ENCODE results near the gene YKT6. TPM values are rescaled to one million over a fixed set of nuclear protein-coding genes. Genes with fewer than 3 reads are reported as not detected.

Gene YKT6
- total RNA-seq, 1 donor from 2014 or later: 82.4 TPM

DNA sequence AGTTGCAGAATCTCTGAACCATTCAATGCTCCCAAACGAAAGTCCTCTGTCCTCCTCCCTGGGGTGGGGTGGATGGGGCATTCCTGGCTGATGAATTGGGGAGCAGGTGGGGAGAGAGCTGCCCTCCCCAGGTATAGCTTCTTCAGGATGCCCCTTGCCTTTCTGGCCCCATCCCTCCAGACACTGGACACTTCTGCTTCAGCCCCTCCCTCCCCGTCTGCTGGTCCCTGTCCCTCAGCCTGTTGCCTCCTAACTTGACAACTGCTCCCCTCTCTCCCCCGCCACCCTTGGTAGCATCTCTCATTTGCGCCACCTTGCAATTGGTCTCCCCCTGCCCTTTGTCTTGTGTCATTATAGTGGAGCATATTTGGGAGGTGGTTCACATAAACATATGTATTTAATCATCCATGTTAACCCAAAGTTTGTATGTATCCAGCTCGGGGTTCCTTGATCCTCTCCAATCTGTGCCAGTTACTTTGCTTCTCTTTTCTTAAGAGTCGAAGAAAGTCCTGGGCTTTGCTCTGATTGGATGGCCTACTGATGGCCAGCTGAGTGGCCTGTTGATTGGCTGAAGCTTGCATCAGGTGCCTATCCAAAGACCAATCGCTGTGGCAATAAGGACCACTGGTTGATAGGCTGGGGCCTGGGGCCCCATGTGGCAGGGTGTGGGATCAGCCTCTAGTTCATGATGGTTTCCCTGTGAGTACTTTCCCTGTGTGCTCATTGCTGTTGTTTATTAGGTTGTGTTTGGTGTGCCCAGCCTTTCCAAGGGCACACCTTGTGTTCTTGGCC, 7.6 kb upstream of the YKT6 start:
- Mint-ChIP-seq H3K4me1 (ENCODE audit: unreplicated experiment) (no peaks in the 10 kb centered on the region), H3K36me3 (no peaks in the 10 kb centered on the region), H3K9me3 (no peaks in the 10 kb centered on the region), H3K27ac (no peak overlapping the region), H3K27me3 (peaks cover 16% of the 10 kb centered on the region), H3K4me3 (no peak overlapping the region)
- DNase-seq (ENCODE audit: extremely low spot score, unreplicated experiment): no peak
- TF ChIP-seq, protein P1, sequence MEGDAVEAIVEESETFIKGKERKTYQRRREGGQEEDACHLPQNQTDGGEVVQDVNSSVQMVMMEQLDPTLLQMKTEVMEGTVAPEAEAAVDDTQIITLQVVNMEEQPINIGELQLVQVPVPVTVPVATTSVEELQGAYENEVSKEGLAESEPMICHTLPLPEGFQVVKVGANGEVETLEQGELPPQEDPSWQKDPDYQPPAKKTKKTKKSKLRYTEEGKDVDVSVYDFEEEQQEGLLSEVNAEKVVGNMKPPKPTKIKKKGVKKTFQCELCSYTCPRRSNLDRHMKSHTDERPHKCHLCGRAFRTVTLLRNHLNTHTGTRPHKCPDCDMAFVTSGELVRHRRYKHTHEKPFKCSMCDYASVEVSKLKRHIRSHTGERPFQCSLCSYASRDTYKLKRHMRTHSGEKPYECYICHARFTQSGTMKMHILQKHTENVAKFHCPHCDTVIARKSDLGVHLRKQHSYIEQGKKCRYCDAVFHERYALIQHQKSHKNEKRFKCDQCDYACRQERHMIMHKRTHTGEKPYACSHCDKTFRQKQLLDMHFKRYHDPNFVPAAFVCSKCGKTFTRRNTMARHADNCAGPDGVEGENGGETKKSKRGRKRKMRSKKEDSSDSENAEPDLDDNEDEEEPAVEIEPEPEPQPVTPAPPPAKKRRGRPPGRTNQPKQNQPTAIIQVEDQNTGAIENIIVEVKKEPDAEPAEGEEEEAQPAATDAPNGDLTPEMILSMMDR (conservative IDR thresholded peaks at IDR 0.05): no peak

GRCh38 chr7:44194069-44194468, 6.7 kb upstream of the YKT6 start:
- Mint-ChIP-seq H3K4me3 (no peak overlapping the region), H3K27ac (no peak overlapping the region), H3K36me3 (no peaks in the 10 kb centered on the region), H3K27me3 (peaks cover 16% of the 10 kb centered on the region), H3K9me3 (no peaks in the 10 kb centered on the region), H3K4me1 (ENCODE audit: unreplicated experiment) (no peaks in the 10 kb centered on the region)
- TF ChIP-seq, protein P1 (conservative IDR thresholded peaks at IDR 0.05): no peak
- no peak for DNase-seq (ENCODE audit: extremely low spot score, unreplicated experiment)

DNA sequence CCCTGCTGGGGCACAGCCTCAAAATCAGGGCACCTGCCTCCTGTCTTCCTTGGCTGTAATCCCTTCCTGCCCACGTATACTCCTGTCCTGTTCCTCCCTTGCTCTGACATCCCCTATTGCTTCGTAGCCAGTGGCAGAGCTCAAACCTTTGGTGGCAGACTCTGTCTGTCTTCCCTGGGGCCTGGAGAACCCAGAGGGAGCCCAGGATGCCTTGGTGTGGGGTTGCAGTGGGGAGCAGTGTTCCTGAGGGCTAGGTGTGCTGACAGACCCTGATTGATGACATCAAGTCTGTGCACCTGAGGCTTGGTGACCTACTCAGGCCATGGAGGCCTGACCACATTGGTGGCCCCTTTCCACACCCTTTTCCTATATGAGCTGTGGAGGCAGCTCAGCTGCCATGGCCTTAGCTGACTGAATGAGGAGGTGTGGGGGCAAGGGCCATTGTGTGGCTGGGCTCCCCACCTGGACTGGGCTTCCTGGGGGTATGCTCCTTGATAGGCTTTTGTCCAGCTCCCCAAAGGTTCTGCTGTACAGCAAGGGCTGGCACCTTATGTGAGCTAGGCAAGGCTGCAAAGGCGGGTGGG, 6.1 kb upstream of the YKT6 start:
- no peaks in the 10 kb centered on the region for H3K36me3 Mint-ChIP-seq

DNA sequence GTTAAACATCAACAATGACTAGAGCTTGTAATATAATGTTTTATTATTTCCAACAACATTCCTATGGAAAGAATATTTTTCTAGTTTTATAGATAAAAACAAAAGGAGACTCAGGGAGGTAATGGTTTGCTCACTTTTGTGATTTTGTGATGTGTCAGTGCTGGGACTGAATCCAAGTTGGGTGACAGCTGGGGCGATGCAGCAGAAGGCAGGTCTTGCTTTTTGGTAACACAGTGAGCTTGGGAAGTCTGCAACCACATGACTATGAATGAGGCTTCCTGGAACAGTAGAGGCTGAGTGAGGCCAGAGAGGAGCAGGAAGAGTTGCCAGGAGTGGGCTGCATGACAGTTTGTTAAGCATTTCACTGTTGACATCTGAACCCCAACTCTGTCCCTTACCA, 4.9 kb upstream of the YKT6 start:
- Mint-ChIP-seq H3K36me3 (no peaks in the 10 kb centered on the region), H3K27ac (no peak overlapping the region), H3K4me1 (ENCODE audit: unreplicated experiment) (no peaks in the 10 kb centered on the region), H3K4me3 (no peak overlapping the region), H3K27me3 (peaks cover 16% of the 10 kb centered on the region), H3K9me3 (no peaks in the 10 kb centered on the region)
- no peak for DNase-seq (ENCODE audit: extremely low spot score, unreplicated experiment)
- TF ChIP-seq, protein P1 (conservative IDR thresholded peaks at IDR 0.05): no peak

More for the DNA sequence above, 6.1 kb upstream of the YKT6 start:
- Mint-ChIP-seq H3K4me3 (no peak overlapping the region), H3K27ac (no peak overlapping the region), H3K9me3 (no peaks in the 10 kb centered on the region), H3K4me1 (ENCODE audit: unreplicated experiment) (no peaks in the 10 kb centered on the region), H3K27me3 (peaks cover 16% of the 10 kb centered on the region)
- TF ChIP-seq, protein P1 (conservative IDR thresholded peaks at IDR 0.05): no peak
- DNase-seq (ENCODE audit: extremely low spot score, unreplicated experiment): no peak

DNA sequence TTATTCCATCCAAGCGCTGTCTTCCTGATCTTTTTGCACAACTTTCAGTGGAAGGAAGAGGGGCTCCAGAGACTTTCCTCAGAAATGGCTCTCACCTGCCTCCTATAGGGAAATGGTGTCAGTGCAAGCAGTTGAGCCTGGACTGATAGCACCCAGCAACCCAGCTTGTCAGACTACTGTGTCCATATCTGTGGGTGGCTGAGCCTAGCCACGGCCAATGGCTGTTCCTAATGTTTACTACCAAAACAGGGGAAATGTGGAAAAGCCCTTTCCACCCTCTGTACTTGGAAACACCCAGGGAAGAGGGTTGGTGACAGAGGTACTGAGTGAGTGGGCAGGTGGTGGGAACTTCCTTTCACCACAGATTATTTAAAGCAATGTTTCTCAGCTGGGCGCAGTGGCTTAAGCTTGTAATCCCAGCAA, 4.3 kb upstream of the YKT6 start:
- DNase-seq (ENCODE audit: extremely low spot score, unreplicated experiment): no peak
- Mint-ChIP-seq H3K36me3 (no peaks in the 10 kb centered on the region), H3K27me3 (peaks cover 11% of the 10 kb centered on the region), H3K27ac (peak overlapping the region; percentile 59), H3K9me3 (no peaks in the 10 kb centered on the region), H3K4me3 (peak overlapping the region; percentile 36), H3K4me1 (ENCODE audit: unreplicated experiment) (peaks cover 1% of the 10 kb centered on the region)
- TF ChIP-seq, protein P1 (conservative IDR thresholded peaks at IDR 0.05): peak; percentile 75
